Mucosa of gallbladder (tissue), 1 donor: ENCODE measurements around the gene UBE2E3. TPM values are rescaled to one million over a fixed set of nuclear protein-coding genes. Genes with fewer than 3 reads are reported as not detected.
"Not testable (repeated sequence)": the region's sequence is repeated elsewhere in the genome, so short reads cannot be mapped to it uniquely, and the experiment has no call there.

Source experiments
- DNase-seq: peaks from one replicate; pipeline ENCODE4 v3.0.0-alpha.2; 2020; ENCODE audit warnings: low spot score
- total RNA-seq: library from RNA; stranded (reverse); gene quantifications from one replicate; pipeline ENCODE4 v1.2.1, GENCODE V29; 2021
- donor health status: DM: no; HTN: no; CAD: no.

UBE2E3 gene
- total RNA-seq = 71.8 TPM

- peak; percentile 80 for DNase-seq
These were observed at the start of gene UBE2E3 for GRCh38 chr2:180980106-180980942. Gene UBE2E3, plus strand, starts transcription at chr2:180980605. Its CDS starts 1,438 bp downstream, at chr2:180982043.

- DNase-seq = no peak
These were observed 48.6 kb upstream of the UBE2E3 start for GRCh38 chr2:180931841-180932240.

- DNase-seq = no peak
These were observed 47.1 kb upstream of the UBE2E3 start for GRCh38 chr2:180933332-180933731.

GRCh38 chr2:180934911-180935310, 45.5 kb upstream of the UBE2E3 start:
- DNase-seq = no peak

- DNase-seq = not testable (repeated sequence)
These were observed 42.9 kb upstream of the UBE2E3 start for GRCh38 chr2:180937480-180937879.

- DNase-seq = no peak
These were observed 42.0 kb upstream of the UBE2E3 start for GRCh38 chr2:180938451-180938850.

GRCh38 chr2:180943275-180943674, 37.1 kb upstream of the UBE2E3 start:
- no peak for DNase-seq

GRCh38 chr2:180944372-180944771, 36.0 kb upstream of the UBE2E3 start:
- DNase-seq = no peak

- DNase-seq = no peak
These were observed 33.2 kb upstream of the UBE2E3 start for GRCh38 chr2:180947208-180947689.

GRCh38 chr2:180949896-180950295, 30.5 kb upstream of the UBE2E3 start:
- DNase-seq = no peak

- no peak for DNase-seq
These were observed 28.3 kb upstream of the UBE2E3 start for GRCh38 chr2:180952082-180952481.

GRCh38 chr2:180952731-180953336, 27.6 kb upstream of the UBE2E3 start:
- no peak for DNase-seq

GRCh38 chr2:180953550-180953949, 26.9 kb upstream of the UBE2E3 start:
- no peak for DNase-seq

GRCh38 chr2:180955101-180955500, 25.3 kb upstream of the UBE2E3 start:
- no peak for DNase-seq

GRCh38 chr2:180959787-180960186, 20.6 kb upstream of the UBE2E3 start:
- DNase-seq = no peak

GRCh38 chr2:180960982-180961381, 19.4 kb upstream of the UBE2E3 start:
- no peak for DNase-seq

- no peak for DNase-seq
These were observed 17.6 kb upstream of the UBE2E3 start for GRCh38 chr2:180962727-180963314.

GRCh38 chr2:180966378-180966777, 14.0 kb upstream of the UBE2E3 start:
- no peak for DNase-seq

- no peak for DNase-seq
These were observed 11.3 kb upstream of the UBE2E3 start for GRCh38 chr2:180969124-180969523.

- no peak for DNase-seq
These were observed 10.4 kb upstream of the UBE2E3 start for GRCh38 chr2:180970016-180970415.

GRCh38 chr2:180971811-180972210, 8.6 kb upstream of the UBE2E3 start:
- no peak for DNase-seq

GRCh38 chr2:180975585-180975984, 4.8 kb upstream of the UBE2E3 start:
- DNase-seq = no peak
